ENCODE measurements around the gene PROKR1. TPM values are rescaled to one million over a fixed set of nuclear protein-coding genes. Genes with fewer than 3 reads are reported as not detected.

Gene PROKR1
- total and polyA plus RNA-seq, 2 donors (not counting 3 experiments of a cell fraction or from before 2014, with no cell fraction given) = not detected

- no peak overlapping the region for H3K4me2 ChIP-seq (ENCODE audit: insufficient read depth, low read length)
- no peak overlapping the region for H3K27ac ChIP-seq (ENCODE audit: insufficient read depth, low read depth, low read length)
- no peaks in the 10 kb centered on the region for H3K9me1 ChIP-seq (replicated peaks; ENCODE audit: control insufficient read depth, extremely low read depth, insufficient read depth, low read length)
- no peaks in the 10 kb centered on the region for H4K20me1 ChIP-seq (replicated peaks; ENCODE audit: control insufficient read depth, extremely low read depth, insufficient read depth, low read length)
- H3K9me3 ChIP-seq (replicated peaks; ENCODE audit: control insufficient read depth, insufficient read depth, low read length) = no peaks in the 10 kb centered on the region
- no peak overlapping the region for H3K9ac ChIP-seq (replicated peaks; ENCODE audit: extremely low read depth, insufficient read depth, low read length)
- no peaks in the 10 kb centered on the region for H3K79me2 ChIP-seq (ENCODE audit: control insufficient read depth, insufficient read depth, low read length)
- no peaks in the 10 kb centered on the region for H3K4me1 ChIP-seq (ENCODE audit: control insufficient read depth, extremely low read depth, insufficient read depth, low read length)
- peaks cover 19 to 46% of the 10 kb centered on the region in 2 experiments for H3K27me3 ChIP-seq (ENCODE audit: control insufficient read depth in 2 of 2, insufficient read depth in 2 of 2, low read length in 2 of 2)
- ChIA-PET CTCF (interaction anchor here (1.4 kb wide), 1 partner anchor 10 kb away, joined by 4 read pairs; no protein-coding TSS in a partner anchor), POLR2A (no interaction called here)
- H3K36me3 ChIP-seq (ENCODE audit: control insufficient read depth in 2 of 2, extremely low read depth in 1 of 2, insufficient read depth in 2 of 2, low read length in 2 of 2) = no peaks in the 10 kb centered on the region
- BruUV-seq (replicated peaks) = no TSS peak
- H3K4me3 ChIP-seq (replicated peaks in 1 of 3; ENCODE audit: insufficient read depth in 1 of 3, low read depth in 1 of 3, low read length in 3 of 3) = no peak overlapping the region
- intact Hi-C loops (cut with micrococcal nuclease) = no loop called here
- no peak for FAIRE-seq
- no peak overlapping the region for H2AFZ ChIP-seq (ENCODE audit: low read depth, low read length)
- dilution Hi-C loops (cut with MboI; ENCODE audit: extremely low pct_ligation_motif_present, low sequenced_read_pairs) = no loop called here
- TF ChIP-seq MAX (IDR thresholded peaks at IDR 0.05; ENCODE audit: insufficient read depth, insufficient read length) (no peak), MYC (IDR thresholded peaks at IDR 0.05; ENCODE audit: low read depth, low read length) (no peak)
- no peak for DNase-seq (ENCODE audit: low read depth, low spot score)
Measured at GRCh38 chr2:68637047-68637446, 6.3 kb upstream of the PROKR1 start.

GRCh38 chr2:68643874-68644485, 601 bp downstream of the PROKR1 start:
- Histone ChIP-seq H3K4me1 (ENCODE audit: control insufficient read depth, extremely low read depth, insufficient read depth, low read length) (peaks cover 4% of the 10 kb centered on the region), H3K79me2 (ENCODE audit: control insufficient read depth, insufficient read depth, low read length) (no peaks in the 10 kb centered on the region), H3K36me3 (ENCODE audit: control insufficient read depth in 2 of 2, extremely low read depth in 1 of 2, insufficient read depth in 2 of 2, low read length in 2 of 2) (no peaks in the 10 kb centered on the region), H3K27me3 (ENCODE audit: control insufficient read depth in 2 of 2, insufficient read depth in 2 of 2, low read length in 2 of 2) (peaks cover 50 to 88% of the 10 kb centered on the region in 2 experiments), H3K9ac (replicated peaks; ENCODE audit: extremely low read depth, insufficient read depth, low read length) (no peak overlapping the region), H3K4me2 (ENCODE audit: insufficient read depth, low read length) (peak overlapping the region; percentile 21), H3K9me3 (replicated peaks; ENCODE audit: control insufficient read depth, insufficient read depth, low read length) (no peaks in the 10 kb centered on the region), H3K4me3 (replicated peaks in 1 of 3; ENCODE audit: insufficient read depth in 1 of 3, low read depth in 1 of 3, low read length in 3 of 3) (no peak overlapping the region), H4K20me1 (replicated peaks; ENCODE audit: control insufficient read depth, extremely low read depth, insufficient read depth, low read length) (no peaks in the 10 kb centered on the region), H3K9me1 (replicated peaks; ENCODE audit: control insufficient read depth, extremely low read depth, insufficient read depth, low read length) (no peaks in the 10 kb centered on the region), H3K27ac (ENCODE audit: insufficient read depth, low read depth, low read length) (no peak overlapping the region), H2AFZ (ENCODE audit: low read depth, low read length) (peak overlapping the region; percentile 65)
- dilution Hi-C loops (cut with MboI; ENCODE audit: extremely low pct_ligation_motif_present, low sequenced_read_pairs) (no loop called here), intact Hi-C loops (cut with micrococcal nuclease) (no loop called here)
- TF ChIP-seq GATA2 (IDR thresholded peaks at IDR 0.05; ENCODE audit: insufficient read depth, insufficient read length, low read depth, low read length) (no peak), MAX (IDR thresholded peaks at IDR 0.05; ENCODE audit: insufficient read depth, insufficient read length) (no peak), POLR2AphosphoS5 (IDR thresholded peaks at IDR 0.05; ENCODE audit: insufficient read depth, low read depth, low read length) (no peak), FOS (IDR thresholded peaks at IDR 0.05; ENCODE audit: borderline replicate concordance, insufficient read depth, low read length) (no peak), EZH2 (IDR thresholded peaks at IDR 0.05; ENCODE audit: borderline replicate concordance, low read depth, low read length, severe bottlenecking) (no peak), POLR2A (IDR thresholded peaks at IDR 0.05; ENCODE audit: low read depth, low read length) (no peak), MYC (IDR thresholded peaks at IDR 0.05; ENCODE audit: low read depth, low read length) (no peak), JUN (IDR thresholded peaks at IDR 0.05; ENCODE audit: borderline replicate concordance, insufficient read depth, insufficient read length, low read depth) (no peak), CTCF (IDR thresholded peaks at IDR 0.05; ENCODE audit: extremely low read depth in 1 of 2, insufficient read depth in 1 of 2, low read depth in 1 of 2, low read length in 2 of 2) (no peak)
- no peak for FAIRE-seq
- ChIA-PET CTCF (interaction anchor here (1.8 to 3.2 kb wide), 4 partner anchors 10 to 181 kb away, joined by 7 to 21 read pairs (median 8); no protein-coding TSS in a partner anchor), POLR2A (no interaction called here)
- BruUV-seq (replicated peaks) = no TSS peak
- no peak for DNase-seq (ENCODE audit: low read depth, low spot score)

Data from endothelial cell of umbilical vein (primary cell).